Endodermal cell (in vitro differentiated cells): ENCODE results near the gene PPM1B. TPM values are rescaled to one million over a fixed set of nuclear protein-coding genes. Genes with fewer than 3 reads are reported as not detected.

ENCODE experiments used
- DNase-seq: peaks from one replicate; pipeline ENCODE4 v3.0.0-alpha.2; 2017
- H3K27ac ChIP-seq: 2 replicates; pipeline ENCODE4 v1.5.1; 2013; ENCODE audit warnings: mild to moderate bottlenecking, low read depth, low read length, moderate library complexity
- H3K27me3 ChIP-seq: 2 replicates; pipeline ENCODE4 v1.6.1; 2013; ENCODE audit warnings: mild to moderate bottlenecking, low read length, moderate library complexity; ENCODE audit not compliant: insufficient read depth, control insufficient read depth, poor library complexity, severe bottlenecking
- H3K36me3 ChIP-seq: 2 replicates; pipeline ENCODE4 v1.7.0; 2013; ENCODE audit warnings: mild to moderate bottlenecking, low read length, moderate library complexity; ENCODE audit not compliant: control insufficient read depth, insufficient read depth
- H3K4me1 ChIP-seq: one replicate; pipeline ENCODE4 v1.7.0; 2013; ENCODE audit warnings: low read length; ENCODE audit not compliant: control insufficient read depth, insufficient read depth
- H3K4me3 ChIP-seq: 2 replicates; pipeline ENCODE4 v1.5.1; 2013; ENCODE audit warnings: mild to moderate bottlenecking, low read length, moderate library complexity
- H3K9ac ChIP-seq: 2 replicates; pipeline ENCODE4 v1.6.1; 2013; ENCODE audit warnings: mild to moderate bottlenecking, low read length, moderate library complexity; ENCODE audit not compliant: poor library complexity, severe bottlenecking; ENCODE audit errors: extremely low read depth
- H3K9me3 ChIP-seq: 2 replicates; pipeline ENCODE4 v1.6.1; 2013; ENCODE audit warnings: mild to moderate bottlenecking, low read length, moderate library complexity; ENCODE audit not compliant: control insufficient read depth
- H3K27ac Mint-ChIP-seq: 2 replicates; pipeline ENCODE4 v1.8.0; 2020; ENCODE audit warnings: mixed read lengths
- H3K27me3 Mint-ChIP-seq: 2 replicates; pipeline ENCODE4 v1.8.0; 2021; ENCODE audit warnings: mild to moderate bottlenecking, mixed read lengths; ENCODE audit not compliant: insufficient read depth
- H3K36me3 Mint-ChIP-seq: 2 replicates; pipeline ENCODE4 v1.8.0; 2020; ENCODE audit warnings: low read depth, mixed read lengths
- H3K4me1 Mint-ChIP-seq: 2 replicates; pipeline ENCODE4 v1.8.0; 2020; ENCODE audit warnings: mixed read lengths
- H3K4me3 Mint-ChIP-seq: 2 replicates; pipeline ENCODE4 v1.8.0; 2020; ENCODE audit warnings: mild to moderate bottlenecking, moderate library complexity, mixed read lengths
- H3K9me3 Mint-ChIP-seq: 2 replicates; pipeline ENCODE4 v1.8.0; 2020; ENCODE audit warnings: mild to moderate bottlenecking, mixed read lengths
- WGBS, 2 experiments: methylation state at CpG; one replicate each; pipeline versions ENCODE4 v1.1.5 to v1.1.7; 2013; ENCODE audit warnings: missing lambda C conversion rate in 2 of 2, mixed read lengths in 1 of 2; ENCODE audit not compliant: insufficient coverage in 1 of 2, insufficient read length in 1 of 2; 5-methylcytosine and 5-hydroxymethylcytosine counted together
- total RNA-seq, 2 donors: library from RNA; stranded (reverse); fragmentation: NEBNext Ultra II Directional in 1 of 2; extraction: Animal tissue kit (Norgen Biotek cat#: 25700) in 1 of 2; gene quantifications; 2 replicates in 1 of 2; 3 replicates in 1 of 2; pipeline ENCODE4 v1.2.1, GENCODE V29; 2021
- TF ChIP-seq, protein P1 (sequence below): fragments of 200-600 bp; sonication (generic); conservative IDR thresholded peaks from 2 replicates; pipeline ENCODE4 v1.5.0; 2021; ENCODE audit warnings: antibody characterized with exemption, mild to moderate bottlenecking

PPM1B gene
- total RNA-seq, 2 donors from 2014 or later, result 54.9 to 70.5 TPM

DNA sequence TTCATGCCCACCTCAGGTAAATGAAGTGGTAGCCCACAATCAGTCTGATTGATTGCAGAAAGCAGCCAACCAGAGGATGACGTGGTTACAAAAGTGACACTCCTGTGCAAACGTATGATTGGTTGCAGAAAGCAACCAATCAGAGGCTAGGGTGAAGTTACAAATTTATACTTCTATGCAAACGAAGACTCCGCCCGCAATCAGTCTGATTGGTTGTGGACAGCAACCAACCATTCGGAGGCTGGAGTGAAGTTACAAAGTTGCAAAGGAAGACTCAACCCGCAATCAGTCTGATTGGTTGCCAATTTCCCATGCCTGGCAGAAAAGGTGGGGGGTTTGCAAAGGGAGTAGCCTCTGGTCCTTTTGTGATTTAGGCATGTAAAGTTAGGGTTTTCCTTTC, 102.6 kb downstream of the PPM1B start:
- Mint-ChIP-seq H3K27ac (no peak overlapping the region), H3K36me3 (no peaks in the 10 kb centered on the region), H3K4me3 (no peak overlapping the region), H3K27me3 (no peaks in the 10 kb centered on the region), H3K9me3 (peaks cover 3% of the 10 kb centered on the region), H3K4me1 (peaks cover 18% of the 10 kb centered on the region)
- Histone ChIP-seq H3K36me3 (no peaks in the 10 kb centered on the region), H3K9me3 (no peaks in the 10 kb centered on the region), H3K9ac (no peak overlapping the region), H3K4me1 (peaks cover 6% of the 10 kb centered on the region), H3K4me3 (no peak overlapping the region), H3K27ac (no peak overlapping the region), H3K27me3 (no peaks in the 10 kb centered on the region)
- WGBS, 2 experiments, result 92 to 97% methylated on average over 6 to 7 of the region's 7 CpGs
- DNase-seq, result no peak
- TF ChIP-seq, protein P1, sequence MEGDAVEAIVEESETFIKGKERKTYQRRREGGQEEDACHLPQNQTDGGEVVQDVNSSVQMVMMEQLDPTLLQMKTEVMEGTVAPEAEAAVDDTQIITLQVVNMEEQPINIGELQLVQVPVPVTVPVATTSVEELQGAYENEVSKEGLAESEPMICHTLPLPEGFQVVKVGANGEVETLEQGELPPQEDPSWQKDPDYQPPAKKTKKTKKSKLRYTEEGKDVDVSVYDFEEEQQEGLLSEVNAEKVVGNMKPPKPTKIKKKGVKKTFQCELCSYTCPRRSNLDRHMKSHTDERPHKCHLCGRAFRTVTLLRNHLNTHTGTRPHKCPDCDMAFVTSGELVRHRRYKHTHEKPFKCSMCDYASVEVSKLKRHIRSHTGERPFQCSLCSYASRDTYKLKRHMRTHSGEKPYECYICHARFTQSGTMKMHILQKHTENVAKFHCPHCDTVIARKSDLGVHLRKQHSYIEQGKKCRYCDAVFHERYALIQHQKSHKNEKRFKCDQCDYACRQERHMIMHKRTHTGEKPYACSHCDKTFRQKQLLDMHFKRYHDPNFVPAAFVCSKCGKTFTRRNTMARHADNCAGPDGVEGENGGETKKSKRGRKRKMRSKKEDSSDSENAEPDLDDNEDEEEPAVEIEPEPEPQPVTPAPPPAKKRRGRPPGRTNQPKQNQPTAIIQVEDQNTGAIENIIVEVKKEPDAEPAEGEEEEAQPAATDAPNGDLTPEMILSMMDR, result no peak

DNA sequence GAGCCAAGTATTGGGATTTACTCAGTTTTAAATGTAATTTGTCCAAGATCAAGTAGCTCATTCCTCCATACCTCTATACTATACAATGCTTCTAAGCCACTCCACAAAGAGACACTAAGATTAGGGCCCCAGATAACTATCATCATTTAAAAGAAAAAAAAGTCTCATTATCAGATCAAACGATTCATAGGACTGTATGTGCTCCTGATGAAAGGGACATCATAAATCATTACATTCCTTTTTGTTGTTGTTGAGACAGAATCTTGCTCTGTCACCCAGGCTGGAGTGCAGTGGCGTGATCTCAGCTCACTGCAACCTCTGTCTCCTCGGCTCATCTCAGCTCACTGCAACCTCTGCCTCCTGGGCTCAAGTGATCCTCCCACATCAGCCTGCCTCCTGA, 104.4 kb downstream of the PPM1B start:
- Mint-ChIP-seq H3K9me3 (peaks cover 3% of the 10 kb centered on the region), H3K4me1 (peaks cover 11% of the 10 kb centered on the region), H3K4me3 (no peak overlapping the region), H3K36me3 (no peaks in the 10 kb centered on the region), H3K27ac (no peak overlapping the region), H3K27me3 (no peaks in the 10 kb centered on the region)
- H3K4me3 ChIP-seq, result no peak overlapping the region
- no peak overlapping the region for H3K9ac ChIP-seq
- H3K27ac ChIP-seq, result no peak overlapping the region
- 75 to 91% methylated on average over 1 to 3 of the region's 3 CpGs for WGBS, 2 experiments
- no peak for DNase-seq
- TF ChIP-seq, protein P1, result no peak
- H3K9me3 ChIP-seq, result no peaks in the 10 kb centered on the region
- H3K36me3 ChIP-seq, result no peaks in the 10 kb centered on the region
- H3K27me3 ChIP-seq, result no peaks in the 10 kb centered on the region
- H3K4me1 ChIP-seq, result peaks cover under 1% of the 10 kb centered on the region

DNA sequence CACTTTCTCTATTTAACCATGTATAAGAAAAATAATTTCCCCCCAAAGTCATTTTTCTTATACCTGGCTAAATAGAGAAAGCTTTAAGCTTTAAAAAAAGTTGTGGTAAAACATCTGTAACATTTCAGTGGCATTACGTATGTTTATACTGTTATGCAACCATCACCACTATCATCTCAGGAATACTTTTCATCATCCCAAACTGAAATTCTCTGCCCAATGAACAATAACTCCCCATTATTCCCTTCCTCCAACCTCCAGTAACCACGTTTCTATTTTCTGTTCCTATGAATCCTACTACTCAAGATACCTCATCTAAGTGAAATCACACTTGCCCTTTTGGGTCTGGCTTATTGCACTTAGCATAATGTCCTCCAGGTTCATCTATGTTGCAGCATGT, 104.9 kb downstream of the PPM1B start:
- Histone ChIP-seq H3K9me3 (no peaks in the 10 kb centered on the region), H3K4me3 (no peak overlapping the region)
- 85 to 100% methylated on average over 2 of the region's 2 CpGs for WGBS, 2 experiments

More for the DNA sequence above, 104.9 kb downstream of the PPM1B start:
- H3K4me1 ChIP-seq, result no peaks in the 10 kb centered on the region
- DNase-seq, result no peak
- no peak overlapping the region for H3K27ac Mint-ChIP-seq
- H3K9ac ChIP-seq, result no peak overlapping the region
- peaks cover 3% of the 10 kb centered on the region for H3K9me3 Mint-ChIP-seq
- TF ChIP-seq, protein P1, result no peak
- peaks cover 6% of the 10 kb centered on the region for H3K4me1 Mint-ChIP-seq
- H3K27me3 Mint-ChIP-seq, result no peaks in the 10 kb centered on the region
- no peaks in the 10 kb centered on the region for H3K36me3 Mint-ChIP-seq
- H3K27ac ChIP-seq, result no peak overlapping the region
- no peaks in the 10 kb centered on the region for H3K36me3 ChIP-seq
- no peaks in the 10 kb centered on the region for H3K27me3 ChIP-seq
- no peak overlapping the region for H3K4me3 Mint-ChIP-seq
